Neural progenitor cell (in vitro differentiated cells): Measurements from ENCODE around the gene FIGLA. TPM values are rescaled to one million over a fixed set of nuclear protein-coding genes. Genes with fewer than 3 reads are reported as not detected.

ENCODE experiments used
- DNase-seq: peaks from one replicate; pipeline ENCODE4 v3.0.0-alpha.2; 2016; ENCODE audit warnings: low spot score
- H2AFZ ChIP-seq: fragments of 200-600 bp; sonication (generic); replicated peaks from 2 replicates; pipeline ENCODE4 v1.6.1; 2016; ENCODE audit warnings: antibody characterized with exemption
- H3F3A ChIP-seq: fragments of 200-600 bp; sonication (generic); 2 replicates; pipeline ENCODE4 v1.6.1; 2016; ENCODE audit warnings: antibody characterized with exemption, low read depth
- H3K27ac ChIP-seq: fragments of 200-600 bp; sonication (generic); 2 replicates; pipeline ENCODE4 v1.5.1; 2016; ENCODE audit warnings: mild to moderate bottlenecking
- H3K27me3 ChIP-seq: fragments of 200-600 bp; sonication (generic); 2 replicates; pipeline ENCODE4 v1.6.1; 2016; ENCODE audit warnings: mild to moderate bottlenecking, moderate library complexity
- H3K36me3 ChIP-seq: fragments of 200-600 bp; sonication (generic); 2 replicates; pipeline ENCODE4 v1.5.1; 2016
- H3K4me1 ChIP-seq: fragments of 200-600 bp; sonication (generic); 2 replicates; pipeline ENCODE4 v1.6.1; 2016; ENCODE audit warnings: mixed run types
- H3K4me2 ChIP-seq: fragments of 200-600 bp; sonication (generic); 2 replicates; pipeline ENCODE4 v1.6.1; 2016
- H3K4me3 ChIP-seq: fragments of 200-600 bp; sonication (generic); 2 replicates; pipeline ENCODE4 v1.5.1; 2016
- H3K79me2 ChIP-seq: fragments of 200-600 bp; sonication (generic); 2 replicates; pipeline ENCODE4 v1.6.1; 2016; ENCODE audit warnings: low read depth
- H3K9ac ChIP-seq: fragments of 200-600 bp; sonication (generic); 2 replicates; pipeline ENCODE4 v1.6.1; 2016
- H3K9me3 ChIP-seq: fragments of 200-600 bp; sonication (generic); 2 replicates; pipeline ENCODE4 v1.5.1; 2016; ENCODE audit warnings: low read depth
- H4K20me1 ChIP-seq: fragments of 200-600 bp; sonication (generic); 2 replicates; pipeline ENCODE4 v1.6.1; 2016; ENCODE audit warnings: low read depth
- H3K27ac Mint-ChIP-seq: 3 replicates; pipeline ENCODE4 v1.8.0; 2021; ENCODE audit warnings: mixed read lengths
- H3K27me3 Mint-ChIP-seq: 2 replicates; pipeline ENCODE4 v1.8.0; 2022; ENCODE audit warnings: low read depth, mild to moderate bottlenecking, inconsistent platforms, moderate library complexity, mixed read lengths; ENCODE audit not compliant: insufficient read depth
- H3K36me3 Mint-ChIP-seq: 3 replicates; pipeline ENCODE4 v1.8.0; 2021; ENCODE audit warnings: mixed read lengths
- H3K4me1 Mint-ChIP-seq: 3 replicates; pipeline ENCODE4 v1.8.0; 2021; ENCODE audit warnings: mixed read lengths
- H3K4me3 Mint-ChIP-seq: 3 replicates; pipeline ENCODE4 v1.8.0; 2021; ENCODE audit warnings: mild to moderate bottlenecking, moderate library complexity, mixed read lengths
- H3K9me3 Mint-ChIP-seq: 3 replicates; pipeline ENCODE4 v1.8.0; 2020; ENCODE audit warnings: mixed read lengths
- CTCF ChIP-seq: fragments of 200-600 bp; sonication (generic); IDR thresholded peaks from 2 replicates; pipeline ENCODE4 v1.5.1; 2017; ENCODE audit warnings: antibody characterized with exemption, mild to moderate bottlenecking
- EZH2 ChIP-seq: fragments of 200-600 bp; sonication (generic); IDR thresholded peaks from 2 replicates; pipeline ENCODE4 v1.6.1; 2017; ENCODE audit warnings: antibody characterized with exemption, mild to moderate bottlenecking, moderate library complexity
- EZH2phosphoT487 ChIP-seq: fragments of 200-600 bp; sonication (generic); IDR thresholded peaks from 2 replicates; pipeline ENCODE4 v1.6.1; 2017; ENCODE audit warnings: antibody characterized with exemption
- total RNA-seq: library from RNA; depleted of rRNA; stranded (reverse); fragments of >200 nt; gene quantifications from 2 replicates; pipeline ENCODE4 v1.2.3, GENCODE V29; 2015; ENCODE audit warnings: low replicate concordance

FIGLA gene
- total RNA-seq, 1 donor from 2014 or later: not detected

DNA sequence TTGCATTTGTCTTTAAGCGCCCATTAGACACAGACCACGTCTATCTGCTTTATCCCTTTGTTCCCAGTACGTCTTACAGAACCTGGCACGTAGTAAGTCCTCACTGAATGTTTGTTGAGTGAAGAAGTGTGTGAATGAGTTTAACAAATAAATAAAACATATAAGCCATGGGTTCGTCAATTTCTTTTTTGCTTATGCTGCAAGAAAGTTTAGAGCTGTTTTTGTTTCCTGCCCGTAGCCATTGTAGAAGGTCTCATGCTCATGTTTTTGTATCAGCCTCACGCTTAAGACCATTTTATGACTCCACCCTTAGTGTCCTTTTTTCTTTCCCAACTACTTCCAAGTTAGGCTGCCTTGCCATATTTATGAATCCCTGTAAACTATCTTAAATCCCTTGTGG lies 24.9 kb downstream of the FIGLA start:
- H3K27me3 ChIP-seq: no peaks in the 10 kb centered on the region
- peaks cover 66% of the 10 kb centered on the region for H3K79me2 ChIP-seq
- no peak overlapping the region for H3K27ac ChIP-seq
- H3K4me3 ChIP-seq: no peak overlapping the region
- no peaks in the 10 kb centered on the region for H3K36me3 Mint-ChIP-seq
- no peak overlapping the region for H3K4me2 ChIP-seq
- peaks cover 5% of the 10 kb centered on the region for H4K20me1 ChIP-seq
- TF ChIP-seq CTCF: no peak
- TF ChIP-seq EZH2: no peak
- TF ChIP-seq EZH2phosphoT487: no peak
- no peaks in the 10 kb centered on the region for H3K9me3 ChIP-seq
- H3F3A ChIP-seq: peaks cover 29% of the 10 kb centered on the region
- no peak overlapping the region for H3K27ac Mint-ChIP-seq
- H3K4me1 ChIP-seq: peaks cover 10% of the 10 kb centered on the region
- DNase-seq: no peak
- no peak overlapping the region for H3K4me3 Mint-ChIP-seq
- H3K4me1 Mint-ChIP-seq: peaks cover 22% of the 10 kb centered on the region
- H3K9me3 Mint-ChIP-seq: no peaks in the 10 kb centered on the region
- no peak overlapping the region for H2AFZ ChIP-seq
- H3K36me3 ChIP-seq: no peaks in the 10 kb centered on the region
- no peak overlapping the region for H3K9ac ChIP-seq
- H3K27me3 Mint-ChIP-seq: peaks cover 2% of the 10 kb centered on the region

GRCh38 chr2:70759446-70759845 lies 31.0 kb downstream of the FIGLA start:
- H3K36me3 ChIP-seq: no peaks in the 10 kb centered on the region
- H3K36me3 Mint-ChIP-seq: peaks cover 10% of the 10 kb centered on the region
- H3K4me1 Mint-ChIP-seq: peaks cover 8% of the 10 kb centered on the region
- no peaks in the 10 kb centered on the region for H3K9me3 ChIP-seq
- DNase-seq: no peak
- H2AFZ ChIP-seq: no peak overlapping the region
- H3F3A ChIP-seq: peaks cover 2% of the 10 kb centered on the region
- H3K79me2 ChIP-seq: peaks cover 98% of the 10 kb centered on the region
- H3K27me3 Mint-ChIP-seq: peaks cover 2% of the 10 kb centered on the region
- no peak overlapping the region for H3K4me2 ChIP-seq
- no peak overlapping the region for H3K9ac ChIP-seq
- peaks cover 21% of the 10 kb centered on the region for H4K20me1 ChIP-seq
- no peak overlapping the region for H3K27ac ChIP-seq
- H3K4me3 ChIP-seq: no peak overlapping the region
- TF ChIP-seq CTCF: no peak
- no peak for TF ChIP-seq EZH2phosphoT487
- TF ChIP-seq EZH2: no peak
- no peak overlapping the region for H3K4me3 Mint-ChIP-seq
- H3K9me3 Mint-ChIP-seq: peaks cover 3% of the 10 kb centered on the region
- no peak overlapping the region for H3K27ac Mint-ChIP-seq
- peaks cover 8% of the 10 kb centered on the region for H3K4me1 ChIP-seq
- H3K27me3 ChIP-seq: no peaks in the 10 kb centered on the region

DNA sequence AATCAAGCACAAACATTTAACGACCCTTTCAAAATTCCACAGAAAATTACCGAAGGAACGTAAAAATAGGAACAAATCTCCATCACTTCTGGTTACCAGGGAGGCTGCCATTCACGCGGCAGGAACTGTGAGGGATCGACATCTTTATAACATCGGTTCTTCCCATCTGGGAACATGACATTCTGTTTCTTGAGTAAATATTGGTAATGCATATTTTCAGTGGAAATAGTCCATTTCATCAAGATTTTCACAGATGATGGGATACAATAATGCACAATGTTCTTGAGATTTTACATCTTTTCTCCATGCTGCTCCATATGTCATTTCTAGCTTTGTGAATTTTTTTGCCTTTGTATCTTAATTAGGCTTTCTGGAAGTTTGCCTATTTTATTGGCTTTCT lies 32.5 kb downstream of the FIGLA start:
- Mint-ChIP-seq H3K36me3 (peaks cover 10% of the 10 kb centered on the region), H3K27me3 (peaks cover 2% of the 10 kb centered on the region), H3K27ac (no peak overlapping the region), H3K4me1 (peaks cover 6% of the 10 kb centered on the region), H3K9me3 (peaks cover 3% of the 10 kb centered on the region), H3K4me3 (no peak overlapping the region)
- Histone ChIP-seq H3F3A (no peaks in the 10 kb centered on the region), H3K9ac (no peak overlapping the region), H3K4me2 (no peak overlapping the region), H3K79me2 (peaks cover 98% of the 10 kb centered on the region), H3K36me3 (no peaks in the 10 kb centered on the region), H3K4me1 (peaks cover 8% of the 10 kb centered on the region), H4K20me1 (peaks cover 26% of the 10 kb centered on the region), H3K4me3 (no peak overlapping the region), H3K9me3 (no peaks in the 10 kb centered on the region), H2AFZ (no peak overlapping the region), H3K27me3 (no peaks in the 10 kb centered on the region), H3K27ac (no peak overlapping the region)
- no peak for TF ChIP-seq EZH2phosphoT487
- TF ChIP-seq EZH2: no peak
- no peak for TF ChIP-seq CTCF
- no peak for DNase-seq
